Measurements from ENCODE around the gene ZNF689.
"Not testable (repeated sequence)": the region's sequence is repeated elsewhere in the genome, so short reads cannot be mapped to it uniquely, and the experiment has no call there.

Gene ZNF689

DNA sequence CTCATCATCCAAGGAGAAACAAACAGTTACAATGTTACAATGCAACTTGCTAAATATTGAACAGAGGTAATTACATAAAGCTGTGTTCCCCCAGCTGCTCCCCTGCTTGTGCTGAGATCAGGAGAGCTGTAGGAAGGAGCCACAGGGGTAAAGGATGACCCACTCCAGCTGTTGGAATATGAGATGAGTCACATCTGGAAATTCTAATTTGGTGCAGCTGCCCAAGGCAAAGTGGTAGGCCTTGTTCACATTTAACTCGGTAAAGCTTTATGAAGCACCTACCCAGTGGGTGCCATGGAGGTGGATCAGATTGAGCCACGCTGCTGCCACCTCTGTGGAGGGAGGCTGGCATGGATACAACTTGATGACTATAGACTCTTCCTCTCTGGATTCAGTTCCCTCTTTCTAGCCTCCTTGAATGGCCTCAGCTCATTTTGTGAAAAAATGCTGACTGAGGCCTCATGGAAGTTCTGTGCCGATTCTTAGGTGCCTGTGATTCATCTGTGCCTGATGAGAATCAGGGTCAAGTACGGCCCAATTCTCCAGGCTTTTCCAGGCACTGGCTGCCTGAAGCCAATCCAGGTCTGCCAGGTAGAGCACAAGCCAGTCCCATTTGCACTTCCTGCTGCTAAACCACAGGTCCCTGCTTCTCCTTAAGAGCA, 7.4 kb downstream of the ZNF689 start:
- in situ Hi-C loops (cut with MboI; ENCODE audit: low sequenced_read_pairs) = loop anchor here (10.0 kb wide), 1 partner anchor 168 kb away; the partner anchor contains the start of gene DCTPP1

DNA sequence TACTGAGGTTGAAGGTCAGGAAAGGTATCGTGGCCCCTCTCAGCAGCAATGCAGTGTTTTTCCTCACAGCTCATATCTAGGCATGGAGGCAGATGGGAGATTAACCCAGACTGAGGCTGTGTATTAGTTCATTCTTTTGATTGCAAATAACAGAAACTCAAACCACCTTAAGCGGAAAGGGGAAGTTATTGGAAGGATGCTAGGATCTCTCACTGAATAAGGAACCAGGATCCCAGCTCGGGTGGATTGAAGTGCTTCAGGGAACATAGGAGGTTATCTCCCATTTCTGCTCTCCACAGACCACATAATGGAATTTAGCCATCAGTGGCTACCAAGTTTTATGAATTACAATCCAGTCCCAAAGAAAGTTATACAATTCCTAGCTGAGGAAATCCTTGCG, 8.2 kb downstream of the ZNF689 start:
- in situ Hi-C loops (cut with MboI; ENCODE audit: low sequenced_read_pairs) = loop anchor here (10.0 kb wide), 1 partner anchor 167 kb away; the partner anchor contains the start of gene DCTPP1

DNA sequence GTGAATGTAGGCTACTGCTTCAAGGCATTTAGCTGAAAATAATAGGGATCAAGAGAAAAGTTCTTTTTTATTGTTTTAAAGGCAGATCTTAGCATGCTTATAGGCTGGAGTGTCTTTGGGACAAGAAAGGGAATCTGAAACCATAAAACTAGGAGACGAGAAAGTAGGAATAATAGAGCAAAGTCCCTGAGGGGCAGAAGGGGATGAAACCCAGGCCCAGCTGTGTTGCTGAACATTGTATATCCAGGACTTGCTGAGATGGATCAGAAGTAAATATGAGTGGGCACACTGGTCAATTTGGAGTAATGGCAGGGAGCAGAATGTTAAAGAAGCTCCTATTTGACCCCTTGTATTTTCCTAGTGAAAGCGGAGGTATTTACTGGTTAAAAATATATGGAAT, 9.3 kb downstream of the ZNF689 start:
- in situ Hi-C loops (cut with MboI; ENCODE audit: low sequenced_read_pairs) = loop anchor here (10.0 kb wide), 1 partner anchor 166 kb away; the partner anchor contains the start of gene DCTPP1

DNA sequence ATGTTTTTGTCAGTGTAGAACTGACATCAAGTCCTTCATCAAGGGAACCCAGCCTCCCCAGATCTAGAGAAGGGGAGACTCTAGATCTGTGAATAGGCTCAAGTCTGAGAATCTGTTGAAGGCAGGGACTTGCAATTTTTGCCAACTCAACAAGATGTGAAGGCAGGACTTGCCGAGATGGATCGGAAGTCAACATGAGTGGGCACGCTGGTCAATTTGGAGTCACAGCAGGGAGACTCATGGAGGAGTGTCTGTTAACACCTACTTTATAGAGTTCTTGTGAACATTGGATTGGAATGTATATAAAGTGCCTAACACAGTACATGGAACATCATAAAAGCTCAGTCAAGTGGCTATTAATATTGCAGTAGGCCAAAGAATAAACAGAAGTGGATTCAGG, 10.0 kb downstream of the ZNF689 start:
- in situ Hi-C loops (cut with MboI; ENCODE audit: low sequenced_read_pairs) = loop anchor here (10.0 kb wide), 1 partner anchor 165 kb away; the partner anchor contains the start of gene DCTPP1

DNA sequence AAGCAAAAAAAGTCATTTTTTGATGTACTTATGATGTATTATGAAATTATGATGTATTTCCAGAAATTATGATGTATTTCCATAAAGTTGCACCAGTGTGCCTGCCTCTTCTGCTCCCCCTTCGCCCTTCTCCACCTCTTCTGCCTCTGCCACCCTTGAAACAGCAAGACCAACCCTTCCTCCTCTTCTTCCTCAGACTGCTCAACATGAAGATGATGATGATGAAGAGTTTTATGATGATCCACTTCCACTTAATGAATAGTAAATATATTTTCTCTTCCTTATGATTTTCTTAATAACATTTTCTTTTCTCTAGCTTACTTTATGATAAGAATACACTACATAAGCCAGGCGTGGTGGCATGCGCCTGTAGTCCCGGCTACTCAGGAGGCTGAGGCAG, 17.3 kb downstream of the ZNF689 start:
- in situ Hi-C loops (cut with MboI; ENCODE audit: low sequenced_read_pairs) = no loop called here

DNA sequence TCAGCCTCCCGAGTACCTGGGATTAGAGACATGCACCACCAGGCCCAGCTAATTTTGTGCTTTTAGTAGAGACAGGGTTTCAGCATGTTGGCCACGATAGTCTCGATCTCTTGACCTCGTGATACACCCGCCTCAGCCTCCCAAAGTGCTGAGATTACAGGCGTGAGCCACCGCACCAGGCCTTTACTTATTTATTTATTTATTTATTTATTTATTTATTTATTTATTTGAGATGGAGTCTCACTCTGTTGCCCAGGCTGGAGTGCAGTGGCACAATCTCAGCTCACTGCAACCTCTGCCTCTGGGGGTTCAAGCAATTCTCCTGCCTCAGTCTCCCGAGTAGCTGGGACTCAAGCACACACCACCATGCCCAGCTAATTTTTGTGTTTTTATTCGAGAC, 19.3 kb downstream of the ZNF689 start:
- in situ Hi-C loops (cut with MboI; ENCODE audit: low sequenced_read_pairs) = not testable (repeated sequence)

DNA sequence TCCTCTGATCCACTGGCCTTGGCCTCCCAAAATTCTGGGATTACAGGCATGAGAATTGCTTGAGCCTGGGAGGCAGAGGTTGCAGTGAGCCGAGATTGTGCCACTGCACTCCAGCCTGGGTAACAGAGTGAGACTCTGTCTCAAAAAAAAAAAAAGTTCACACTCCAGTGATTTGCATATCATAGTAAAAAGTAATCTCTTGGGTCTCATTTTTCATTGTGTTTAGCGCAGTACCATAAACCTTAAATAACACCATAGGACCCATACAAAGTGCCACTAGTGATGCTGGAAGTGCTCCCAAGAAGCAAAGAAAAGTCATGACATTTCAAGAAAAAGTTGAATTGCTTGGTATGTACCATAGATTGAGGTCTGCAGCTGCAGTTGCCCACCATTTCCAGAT, 20.6 kb downstream of the ZNF689 start:
- in situ Hi-C loops (cut with MboI; ENCODE audit: low sequenced_read_pairs) = not testable (repeated sequence)

DNA sequence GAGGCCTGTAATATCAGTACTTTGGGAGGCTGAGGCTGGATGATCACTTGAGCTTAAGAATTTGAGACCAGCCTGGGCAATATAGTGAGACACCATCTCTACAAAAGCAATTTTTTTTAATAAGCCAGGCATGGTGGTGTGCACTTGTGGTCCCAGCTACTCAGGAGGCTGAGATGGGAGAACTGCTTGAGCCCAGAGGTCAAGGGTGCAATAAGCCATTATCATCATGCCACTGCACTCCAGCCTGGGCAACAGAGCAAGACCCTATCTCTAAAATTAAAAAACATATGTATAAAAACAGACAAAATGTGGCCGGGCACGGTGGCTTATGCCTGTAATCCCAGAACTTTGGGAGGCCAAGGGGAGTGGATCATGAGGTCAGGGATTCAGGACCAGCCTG, 21.5 kb downstream of the ZNF689 start:
- in situ Hi-C loops (cut with MboI; ENCODE audit: low sequenced_read_pairs) = no loop called here

DNA sequence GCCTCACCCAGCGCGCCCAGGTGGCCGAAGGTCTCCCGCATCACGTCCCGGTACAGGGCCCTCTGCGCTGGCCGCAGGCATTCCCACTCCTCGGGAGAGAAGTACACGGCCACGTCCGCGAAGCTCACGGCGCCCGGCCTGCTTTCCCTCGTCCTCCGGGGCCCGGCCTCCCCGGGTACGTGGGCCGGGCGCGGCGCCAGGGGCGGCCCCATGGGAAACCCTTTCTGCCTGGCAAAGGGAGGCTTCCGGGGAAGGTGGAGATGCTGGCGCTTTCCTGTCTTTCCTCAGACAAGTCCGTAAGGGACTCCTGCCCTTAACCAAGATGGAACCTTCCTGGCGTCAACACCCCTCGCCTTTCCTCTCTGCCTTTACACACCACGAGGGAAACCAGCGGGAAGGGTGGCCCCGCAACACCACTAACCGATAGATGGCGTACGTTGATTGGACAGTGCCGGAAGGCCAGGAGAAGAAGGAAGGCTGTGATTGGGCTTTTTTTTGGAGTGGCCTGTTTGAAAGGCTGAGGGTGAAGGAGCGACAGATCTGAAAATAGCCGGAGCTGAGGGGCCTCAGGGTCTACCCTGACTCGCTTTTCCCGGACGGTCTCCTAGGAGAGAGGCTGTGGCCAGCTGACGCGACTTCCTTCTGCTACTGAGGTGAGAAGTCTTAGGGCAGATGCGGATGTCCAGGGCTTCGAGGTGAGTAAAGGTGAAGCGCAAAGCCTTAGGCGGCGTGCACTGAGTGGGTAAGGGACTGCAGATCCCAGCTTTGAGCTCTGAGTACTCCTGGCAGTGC, 24.6 kb downstream of the ZNF689 start, which contains the start of gene ZNF785:
ZNF785 (minus strand) TSS at position 298 of the 792 bp plus-strand sequence; CDS start at position 212, 86 bp downstream.
- in situ Hi-C loops (cut with MboI; ENCODE audit: low sequenced_read_pairs) = no loop called here

DNA sequence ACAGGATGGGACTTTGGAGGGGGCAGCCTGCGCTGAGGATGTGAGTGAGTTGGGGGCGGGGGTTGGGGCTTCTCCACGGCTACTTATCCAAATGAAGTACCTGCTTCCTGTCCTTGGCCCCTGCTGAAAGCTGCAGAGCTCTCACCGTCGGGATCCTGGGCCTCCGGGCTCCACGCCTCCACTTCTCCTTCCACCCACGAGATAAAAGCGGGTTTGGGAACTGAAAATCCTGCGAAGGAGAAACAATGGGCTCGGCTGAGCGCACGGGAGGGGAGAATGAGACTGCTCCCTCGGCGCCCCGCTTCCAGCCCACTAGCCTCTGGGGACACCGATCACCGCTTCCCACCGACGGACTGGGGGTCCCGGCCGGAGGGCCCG, 25.2 kb downstream of the ZNF689 start:
- in situ Hi-C loops (cut with MboI; ENCODE audit: low sequenced_read_pairs) = no loop called here

DNA sequence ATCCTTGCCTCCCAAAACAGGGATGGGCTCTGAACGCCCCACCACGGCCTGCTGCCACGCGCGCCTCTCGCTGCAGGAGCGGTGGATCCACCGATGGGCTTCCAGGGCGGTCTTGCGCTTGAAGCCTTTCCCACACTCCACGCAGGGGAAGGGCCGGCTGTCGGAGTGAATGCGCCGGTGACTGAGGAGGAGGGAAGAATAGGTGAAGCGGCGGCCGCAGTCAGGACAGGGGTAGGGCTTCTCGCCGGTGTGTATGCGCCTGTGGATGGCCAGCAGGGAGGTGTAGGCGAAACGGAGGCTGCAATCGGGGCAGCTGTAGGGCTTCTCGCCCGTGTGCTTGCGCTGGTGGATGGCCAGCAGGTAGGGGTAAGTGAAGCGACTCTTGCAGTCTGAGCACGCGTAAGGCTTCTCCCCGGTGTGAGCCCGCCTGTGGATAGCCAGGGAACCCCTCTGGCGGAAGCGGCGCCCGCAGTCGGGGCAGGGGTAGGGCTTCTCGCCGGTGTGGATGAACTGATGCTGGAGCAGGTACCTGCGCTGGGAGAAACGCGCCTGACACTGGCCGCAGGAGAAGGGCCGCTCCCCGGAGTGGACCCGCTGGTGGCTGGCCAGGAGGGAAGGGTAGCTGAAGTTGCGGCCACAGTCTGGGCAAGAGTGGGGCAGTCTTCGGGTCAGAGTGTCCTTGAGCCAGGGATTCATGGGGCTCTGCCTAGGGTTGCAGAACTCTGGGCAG, 27.4 kb downstream of the ZNF689 start:
- in situ Hi-C loops (cut with MboI; ENCODE audit: low sequenced_read_pairs) = no loop called here

DNA sequence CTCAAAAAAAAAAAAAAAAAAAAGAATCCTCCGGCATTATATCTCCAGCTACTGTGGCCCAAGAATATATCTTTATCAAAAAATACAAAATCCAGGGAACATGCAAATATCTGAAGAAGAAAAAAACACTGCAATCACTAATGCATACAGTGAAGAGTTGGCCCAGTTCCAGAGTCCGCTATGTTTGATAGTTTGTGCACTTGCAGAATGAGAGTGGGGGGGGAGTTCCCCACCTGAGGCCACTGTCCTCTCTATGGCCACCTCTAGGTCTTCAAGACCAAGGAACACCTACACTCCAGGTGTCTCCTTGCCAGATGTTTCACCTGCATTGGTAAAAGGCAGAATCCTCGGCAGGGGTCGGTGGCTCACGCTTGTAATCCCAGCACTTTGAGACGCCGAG, 28.7 kb downstream of the ZNF689 start:
- in situ Hi-C loops (cut with MboI; ENCODE audit: low sequenced_read_pairs) = no loop called here

DNA sequence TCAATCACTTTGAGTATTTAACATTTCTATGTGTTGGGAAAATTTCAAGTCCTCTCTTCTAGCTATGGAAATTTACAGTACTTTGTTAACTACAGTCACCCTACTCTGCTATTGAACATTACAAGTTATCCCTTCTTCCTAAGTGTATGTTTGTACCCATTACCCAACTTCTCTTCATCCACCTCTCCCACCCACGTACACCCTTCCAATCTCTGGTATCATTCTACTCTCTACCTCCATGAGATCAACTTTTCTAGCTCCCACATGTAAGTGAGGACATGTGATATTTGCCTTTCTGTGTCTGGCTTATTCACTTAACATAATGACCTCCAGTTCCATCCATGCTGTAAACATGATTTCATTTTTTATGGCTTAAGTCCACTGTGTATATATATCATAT, 35.5 kb downstream of the ZNF689 start:
- in situ Hi-C loops (cut with MboI; ENCODE audit: low sequenced_read_pairs) = no loop called here

DNA sequence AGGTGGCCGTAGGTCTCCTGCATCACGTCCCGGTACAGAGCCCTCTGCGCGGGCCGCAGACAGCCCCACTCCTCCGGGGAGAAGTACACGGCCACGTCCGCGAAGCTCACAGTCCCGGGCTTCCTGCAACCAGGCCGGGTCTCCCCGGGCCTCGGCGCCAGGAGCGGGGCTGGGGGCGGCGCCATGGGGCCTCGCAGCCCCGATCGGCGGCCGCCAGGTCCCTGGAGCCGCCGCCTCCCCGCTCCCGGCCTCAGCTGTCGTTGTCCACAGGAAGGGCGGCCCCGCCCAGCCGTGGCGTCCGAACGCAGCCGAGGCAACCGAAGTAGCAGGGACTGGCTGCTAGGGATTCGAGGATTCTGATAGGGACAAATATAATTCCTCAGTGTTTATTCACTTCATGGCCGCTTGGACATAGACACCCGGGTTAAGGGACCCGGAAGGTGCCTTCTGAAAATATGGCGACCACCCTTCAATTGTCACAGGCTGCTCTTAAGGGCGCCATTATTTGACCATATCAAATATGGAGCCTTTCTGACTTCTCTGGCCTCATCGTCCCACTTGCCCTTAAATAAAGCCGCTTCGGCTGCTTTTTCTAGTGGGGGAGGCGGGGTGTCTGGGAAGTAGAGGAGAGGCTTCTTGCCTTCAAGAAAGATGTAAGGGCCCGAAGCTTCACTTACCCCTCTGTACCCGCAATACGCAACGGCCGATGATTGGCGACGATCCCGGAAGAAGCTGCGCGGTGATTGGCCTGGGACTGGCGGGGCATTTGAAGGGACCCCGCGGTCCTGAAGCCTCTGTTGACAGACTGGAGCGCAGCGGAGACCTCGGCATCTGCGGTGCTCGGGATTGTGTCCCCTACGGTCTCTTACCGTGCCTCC, 38.5 kb downstream of the ZNF689 start, which contains the start of gene ZNF688:
ZNF688 (minus strand) TSS at position 270 of the 878 bp plus-strand sequence; CDS start at position 185, 85 bp downstream.
- in situ Hi-C loops (cut with MboI; ENCODE audit: low sequenced_read_pairs) = no loop called here

DNA sequence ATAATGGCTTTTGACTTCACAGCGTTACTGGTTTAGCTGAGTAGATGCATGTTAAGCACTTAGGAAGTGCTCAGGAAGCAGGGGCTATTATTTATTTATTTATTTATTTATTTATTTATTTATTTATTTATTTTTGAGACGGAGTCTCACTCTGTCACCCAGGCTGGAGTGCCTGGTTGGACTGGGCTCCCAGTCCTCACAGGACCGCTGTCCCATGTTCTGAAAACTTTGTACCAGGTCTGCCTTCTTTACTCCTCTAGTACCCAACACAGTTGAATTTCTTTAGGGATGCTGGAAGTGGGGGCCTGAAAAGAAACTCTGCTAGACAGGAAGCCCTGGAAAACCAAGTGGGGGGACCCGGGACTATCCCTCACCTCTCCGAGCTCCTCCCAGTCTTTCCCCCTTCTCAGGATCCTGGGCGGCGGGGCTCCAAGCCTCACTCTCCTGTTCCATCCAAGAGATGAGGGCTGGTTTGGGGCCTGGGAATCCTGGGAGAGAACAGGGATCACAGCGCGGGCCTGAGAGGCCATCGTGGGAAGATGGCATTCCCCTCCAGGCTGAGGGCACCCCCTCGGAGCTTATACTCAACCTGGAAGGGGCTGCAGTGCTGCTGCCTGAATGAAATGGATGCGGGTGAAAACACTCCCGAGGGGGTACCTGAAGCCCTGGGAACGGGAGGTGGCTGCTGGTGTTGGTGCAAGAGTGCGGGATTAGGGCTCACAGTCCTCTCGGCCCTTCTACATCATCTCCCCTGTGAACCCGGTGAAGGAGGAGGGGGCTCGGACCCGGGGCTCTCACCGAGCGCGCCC, 39.3 kb downstream of the ZNF689 start:
- in situ Hi-C loops (cut with MboI; ENCODE audit: low sequenced_read_pairs) = no loop called here

DNA sequence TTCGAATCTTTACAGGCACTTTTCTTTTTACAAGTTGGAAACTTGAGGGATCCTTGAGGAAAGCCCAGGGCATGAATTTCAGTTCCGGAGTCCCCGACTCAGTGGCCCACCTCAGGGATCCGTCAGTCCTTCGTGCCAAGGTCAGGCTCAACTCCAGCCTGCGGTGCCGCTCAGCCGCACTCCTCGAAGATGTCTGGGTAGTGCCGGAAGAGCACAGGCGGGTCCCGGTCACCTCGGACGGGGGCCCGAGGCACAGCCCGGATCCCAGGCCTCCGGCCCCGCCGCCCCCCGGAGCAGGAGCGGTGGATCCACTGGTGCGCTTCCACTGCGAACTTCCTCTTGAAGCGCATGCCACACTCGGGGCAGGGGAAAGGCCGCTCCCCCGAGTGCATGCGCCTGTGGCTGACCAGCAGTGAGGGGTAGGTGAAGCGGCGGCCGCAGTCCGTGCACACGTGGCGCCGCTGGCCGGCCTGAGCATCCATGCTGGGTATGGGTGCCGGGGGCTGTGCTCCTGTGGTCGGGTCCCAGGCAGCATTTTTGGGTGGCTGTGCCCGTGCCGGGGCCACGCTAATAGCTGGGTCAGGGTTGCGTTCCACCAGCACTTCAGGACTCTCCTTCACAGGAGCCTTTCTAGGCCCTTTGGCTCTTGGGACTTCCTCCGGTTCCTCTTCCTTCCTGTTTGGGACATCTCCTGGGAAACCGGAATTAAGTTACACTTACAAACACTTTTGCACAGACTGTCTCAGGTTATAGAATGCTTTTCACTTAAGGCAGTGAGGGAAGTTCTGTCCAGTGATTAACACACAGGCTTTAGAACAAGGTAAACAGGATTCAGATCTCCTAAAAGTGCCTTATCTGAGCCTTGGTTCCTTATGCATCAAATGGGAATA, 40.2 kb downstream of the ZNF689 start:
- in situ Hi-C loops (cut with MboI; ENCODE audit: low sequenced_read_pairs) = no loop called here

DNA sequence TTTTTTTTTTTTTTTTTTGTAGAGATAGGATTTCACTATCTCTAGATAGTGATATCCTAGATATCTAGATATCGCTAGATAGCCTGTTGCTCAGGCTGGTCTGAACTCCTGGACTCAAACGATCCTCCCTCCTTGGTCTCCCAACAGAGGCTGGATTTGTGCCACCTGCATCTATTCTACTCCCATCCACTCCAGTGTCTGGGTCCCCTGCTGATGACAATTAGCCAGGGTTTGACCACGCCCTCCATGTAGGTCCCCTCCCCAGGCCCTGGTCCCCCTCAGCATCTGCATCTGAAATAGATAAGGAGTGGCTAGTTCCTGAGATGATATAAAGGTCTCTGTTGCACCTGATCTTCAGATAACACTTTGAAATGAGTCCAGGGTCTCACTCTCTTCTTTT, 40.9 kb downstream of the ZNF689 start:
- in situ Hi-C loops (cut with MboI; ENCODE audit: low sequenced_read_pairs) = no loop called here

DNA sequence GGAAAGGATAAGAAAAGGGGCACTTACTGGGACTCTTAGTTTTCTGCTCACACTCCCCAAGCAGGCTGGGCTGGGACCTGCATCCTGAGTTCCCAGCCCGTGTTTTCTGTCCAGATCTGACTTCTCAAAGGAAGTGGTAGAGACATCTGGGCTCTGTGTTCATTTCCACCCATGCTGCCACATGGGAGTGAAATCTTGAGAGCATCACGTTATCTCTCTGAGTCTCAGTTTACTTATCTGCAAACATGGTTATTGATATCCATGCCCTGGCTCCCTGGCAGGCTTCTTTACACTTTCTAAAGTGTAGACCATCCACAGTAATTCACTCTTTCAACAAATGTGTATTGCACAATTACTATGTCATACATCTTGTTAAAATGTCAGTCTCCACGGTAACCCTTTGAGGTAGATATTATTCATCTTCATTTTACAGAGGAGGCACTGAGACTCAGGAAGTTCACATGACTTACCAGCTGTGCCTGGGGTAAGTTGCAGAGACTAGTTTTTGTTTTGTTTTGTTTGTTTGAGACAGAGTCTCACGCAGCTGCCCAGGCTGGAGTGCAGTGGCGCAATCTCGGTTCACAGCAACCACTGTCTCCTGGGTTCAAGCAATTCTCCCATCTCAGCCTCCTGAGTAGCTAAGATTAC, 42.1 kb downstream of the ZNF689 start:
- in situ Hi-C loops (cut with MboI; ENCODE audit: low sequenced_read_pairs) = no loop called here

Data from HL-60/S4 (cell line).